Large intestine (tissue), 3 donors: ENCODE results near the gene CYBA. TPM values are rescaled to one million over a fixed set of nuclear protein-coding genes. Genes with fewer than 3 reads are reported as not detected.

Experiments
- DNase-seq, 2 donors: peaks; one replicate each; pipeline versions ENCODE4 v3.0.0 to v3.0.0-alpha.2; 2013
- H3K27ac ChIP-seq: one replicate; pipeline ENCODE4 v1.5.1; 2013; ENCODE audit warnings: low read length
- H3K27me3 ChIP-seq: 2 replicates; pipeline ENCODE4 v1.6.1; 2013; ENCODE audit warnings: low read length; ENCODE audit not compliant: control insufficient read depth, insufficient read depth
- H3K36me3 ChIP-seq: 2 replicates; pipeline ENCODE4 v1.6.1; 2013; ENCODE audit warnings: low read length; ENCODE audit not compliant: control insufficient read depth, insufficient read depth
- H3K4me1 ChIP-seq: one replicate; pipeline ENCODE4 v1.6.1; 2013; ENCODE audit warnings: low read length; ENCODE audit not compliant: control insufficient read depth, insufficient read depth
- H3K4me3 ChIP-seq: one replicate; pipeline ENCODE4 v1.5.1; 2013; ENCODE audit warnings: low read length
- H3K9me3 ChIP-seq: one replicate; pipeline ENCODE4 v1.6.1; 2013; ENCODE audit warnings: mild to moderate bottlenecking, low read depth, low read length, moderate library complexity; ENCODE audit not compliant: control insufficient read depth
- WGBS: methylation state at CpG from one replicate; pipeline ENCODE4 v1.1.5; 2013; ENCODE audit warnings: low lambda C conversion rate; ENCODE audit not compliant: insufficient coverage; 5-methylcytosine and 5-hydroxymethylcytosine counted together
- polyA plus RNA-seq: library from polyadenylated mRNA; unstranded; fragments of 120-200 nt; gene quantifications from one replicate; pipeline ENCODE4 v1.2.1, GENCODE V29; 2013

The CYBA gene
- polyA plus RNA-seq, 1 donor = 195 TPM

DNA sequence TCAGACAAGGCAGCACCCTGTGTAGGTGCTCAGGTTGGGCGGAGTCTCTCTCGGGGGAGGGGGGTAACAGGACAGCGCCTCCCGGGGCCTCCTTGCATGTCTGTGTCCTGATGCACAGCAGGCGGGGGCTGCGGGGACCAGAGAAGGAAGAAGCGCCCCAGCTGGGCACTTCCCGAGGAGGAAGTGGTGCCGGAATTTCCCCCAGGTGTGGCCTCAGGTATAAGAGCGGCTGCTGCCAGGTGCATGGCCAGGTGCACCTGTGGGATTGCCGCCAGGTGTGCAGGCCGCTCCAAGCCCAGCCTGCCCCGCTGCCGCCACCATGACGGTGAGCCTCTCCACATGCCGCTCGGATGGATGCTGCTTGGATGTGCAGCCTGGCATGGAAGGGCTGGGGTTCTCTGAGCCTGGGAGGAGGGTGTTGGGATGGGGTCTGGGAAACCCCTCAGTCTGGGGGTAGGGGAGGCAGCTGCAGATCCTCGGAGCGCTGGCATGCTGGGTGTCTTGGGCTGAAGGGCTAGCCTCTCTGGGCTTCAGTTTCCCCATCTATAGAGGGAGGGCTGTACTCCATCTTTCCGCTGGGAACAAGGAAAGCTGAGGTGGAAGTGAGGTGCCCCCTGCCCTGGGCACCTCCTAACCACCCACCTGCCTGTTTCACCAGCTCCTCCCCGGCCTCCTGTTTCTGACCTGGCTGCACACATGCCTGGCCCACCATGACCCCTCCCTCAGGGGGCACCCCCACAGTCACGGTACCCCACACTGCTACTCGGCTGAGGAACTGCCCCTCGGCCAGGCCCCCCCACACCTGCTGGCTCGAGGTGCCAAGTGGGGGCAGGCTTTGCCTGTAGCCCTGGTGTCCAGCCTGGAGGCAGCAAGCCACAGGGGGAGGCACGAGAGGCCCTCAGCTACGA lies 12.3 kb downstream of the CYBA start, which contains the start of gene IL17C:
TSS of gene IL17C (plus strand) at position 250 of the 908 bp plus-strand sequence. CDS start at position 320, 70 bp downstream.
- H3K9me3 ChIP-seq = peaks cover 13% of the 10 kb centered on the region
- no peak within 1 kb of the TSS for H3K27ac ChIP-seq
- WGBS = no CpG with 5 or more reads among the region's 27 CpGs
- peaks cover 4% of the 10 kb centered on the region for H3K36me3 ChIP-seq
- peaks cover 54% of the 10 kb centered on the region for H3K27me3 ChIP-seq
- peak; percentile 64 to 75 for DNase-seq
- H3K4me3 ChIP-seq = no peak within 1 kb of the TSS
- H3K4me1 ChIP-seq = peaks cover 24% of the 10 kb centered on the region

DNA sequence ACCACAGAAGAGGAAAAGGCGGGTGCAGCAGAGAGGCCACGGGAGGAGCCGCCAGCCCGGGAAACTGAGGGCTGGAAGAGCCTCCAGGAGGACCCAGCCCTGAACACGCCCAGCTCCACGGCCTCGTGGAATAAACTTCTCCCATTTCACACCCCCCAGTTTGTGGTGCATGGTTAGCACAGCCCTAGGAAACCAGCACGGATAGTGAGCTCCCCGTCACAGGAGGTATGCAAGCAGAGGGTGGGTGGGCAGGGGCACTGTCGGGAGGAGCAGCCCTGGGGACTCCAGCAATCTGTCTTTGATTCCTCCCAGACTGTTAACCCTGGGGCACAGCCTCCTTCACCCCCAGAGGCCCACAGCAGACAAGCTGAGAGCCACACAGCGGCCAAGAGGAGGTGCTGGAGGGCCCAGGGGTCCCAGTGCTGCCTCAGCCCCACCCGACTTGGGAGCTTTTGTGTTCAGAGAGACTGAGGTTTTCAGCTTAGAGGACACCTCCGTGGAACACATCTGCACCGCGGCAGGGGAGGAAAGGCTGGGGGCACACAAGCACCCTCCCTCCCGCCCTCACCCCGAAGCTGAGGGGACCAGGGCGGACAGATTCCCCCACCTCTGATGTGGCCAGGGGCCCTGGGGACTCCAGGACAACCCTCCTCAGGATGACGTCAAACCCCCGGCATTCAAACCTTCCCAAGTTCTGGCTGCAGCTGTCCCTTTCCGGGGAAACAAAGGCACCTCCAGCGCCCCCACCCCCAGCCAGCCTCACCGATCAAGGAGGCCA lies 14.2 kb downstream of the CYBA start:
- Histone ChIP-seq H3K36me3 (peaks cover 11% of the 10 kb centered on the region), H3K4me3 (no peak overlapping the region), H3K27ac (no peak overlapping the region), H3K4me1 (peaks cover 24% of the 10 kb centered on the region), H3K9me3 (peaks cover 11% of the 10 kb centered on the region), H3K27me3 (peaks cover 54% of the 10 kb centered on the region)
- no CpG with 5 or more reads among the region's 23 CpGs for WGBS
- no peak for DNase-seq

DNA sequence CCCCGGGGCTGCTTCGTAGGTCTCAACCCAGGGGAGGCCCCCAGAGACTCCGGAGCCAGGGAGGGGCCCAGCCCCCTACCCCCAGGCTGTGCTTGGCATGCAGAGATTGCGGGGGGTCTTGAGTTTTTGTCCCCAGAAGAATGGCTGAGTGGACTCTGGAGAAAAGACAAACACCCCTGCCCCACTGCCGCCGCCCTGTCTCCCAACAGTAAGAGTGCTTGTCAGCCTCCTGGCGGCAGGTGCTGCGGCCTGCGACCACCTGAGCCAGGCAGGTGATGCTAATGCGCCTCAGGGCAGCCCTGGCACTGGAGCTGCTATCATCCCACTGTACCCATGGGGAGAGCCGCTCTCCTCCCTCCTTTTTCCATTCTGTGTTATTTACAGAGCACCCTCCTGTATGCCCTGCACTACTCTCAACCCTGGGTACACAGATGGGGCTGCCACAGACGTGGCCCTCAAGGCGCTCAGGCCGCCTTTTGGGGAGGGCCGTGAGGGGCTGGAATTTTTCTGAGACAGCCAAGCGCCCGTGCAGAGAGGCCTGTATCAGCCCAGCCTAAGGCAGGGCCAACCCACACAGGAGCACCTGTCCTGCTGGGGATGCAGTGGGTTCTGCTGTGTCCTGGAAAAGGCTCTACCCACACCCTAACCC lies 15.1 kb downstream of the CYBA start:
- Histone ChIP-seq H3K4me1 (peaks cover 24% of the 10 kb centered on the region), H3K36me3 (peaks cover 19% of the 10 kb centered on the region), H3K4me3 (no peak overlapping the region), H3K9me3 (peaks cover 11% of the 10 kb centered on the region), H3K27ac (no peak overlapping the region), H3K27me3 (peaks cover 53% of the 10 kb centered on the region)
- DNase-seq = no peak
- WGBS = no CpG with 5 or more reads among the region's 17 CpGs

DNA sequence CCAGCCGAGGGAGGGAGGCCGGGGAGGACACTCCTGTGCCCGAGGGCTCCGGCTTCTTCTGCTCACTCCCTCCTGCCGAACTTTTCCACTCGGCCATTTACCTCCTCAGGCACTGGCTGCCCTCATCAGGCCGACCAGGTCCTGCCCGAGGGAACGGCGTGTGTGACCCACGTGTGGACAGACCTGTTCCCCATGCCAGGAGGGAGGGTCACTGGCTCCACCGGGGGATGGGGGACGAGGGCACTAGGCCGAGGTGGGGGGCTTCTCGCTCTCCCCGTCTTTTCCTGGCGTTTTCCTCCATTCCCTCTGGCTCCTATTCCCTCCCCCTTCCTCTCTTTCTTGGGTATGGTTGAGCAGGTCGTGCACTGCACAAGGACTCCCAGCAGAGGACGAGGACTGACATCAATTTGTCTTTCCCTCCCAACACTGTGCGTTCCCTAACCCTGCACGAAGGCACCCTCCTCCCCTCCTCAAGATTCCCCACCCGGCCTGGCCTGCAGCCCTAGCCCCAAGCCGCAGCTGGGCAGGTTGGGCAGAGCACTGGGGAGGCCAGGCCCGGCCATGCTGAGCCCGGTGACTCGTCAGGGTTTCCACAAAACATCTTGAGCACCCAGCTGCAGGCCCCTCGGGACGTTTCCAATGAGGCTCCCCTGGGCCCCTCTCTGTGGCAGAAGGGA lies 15.7 kb downstream of the CYBA start:
- Histone ChIP-seq H3K4me1 (peaks cover 24% of the 10 kb centered on the region), H3K27me3 (peaks cover 46% of the 10 kb centered on the region), H3K4me3 (no peak overlapping the region), H3K36me3 (peaks cover 24% of the 10 kb centered on the region), H3K27ac (no peak overlapping the region), H3K9me3 (peaks cover 11% of the 10 kb centered on the region)
- no CpG with 5 or more reads among the region's 28 CpGs for WGBS
- no peak for DNase-seq

DNA sequence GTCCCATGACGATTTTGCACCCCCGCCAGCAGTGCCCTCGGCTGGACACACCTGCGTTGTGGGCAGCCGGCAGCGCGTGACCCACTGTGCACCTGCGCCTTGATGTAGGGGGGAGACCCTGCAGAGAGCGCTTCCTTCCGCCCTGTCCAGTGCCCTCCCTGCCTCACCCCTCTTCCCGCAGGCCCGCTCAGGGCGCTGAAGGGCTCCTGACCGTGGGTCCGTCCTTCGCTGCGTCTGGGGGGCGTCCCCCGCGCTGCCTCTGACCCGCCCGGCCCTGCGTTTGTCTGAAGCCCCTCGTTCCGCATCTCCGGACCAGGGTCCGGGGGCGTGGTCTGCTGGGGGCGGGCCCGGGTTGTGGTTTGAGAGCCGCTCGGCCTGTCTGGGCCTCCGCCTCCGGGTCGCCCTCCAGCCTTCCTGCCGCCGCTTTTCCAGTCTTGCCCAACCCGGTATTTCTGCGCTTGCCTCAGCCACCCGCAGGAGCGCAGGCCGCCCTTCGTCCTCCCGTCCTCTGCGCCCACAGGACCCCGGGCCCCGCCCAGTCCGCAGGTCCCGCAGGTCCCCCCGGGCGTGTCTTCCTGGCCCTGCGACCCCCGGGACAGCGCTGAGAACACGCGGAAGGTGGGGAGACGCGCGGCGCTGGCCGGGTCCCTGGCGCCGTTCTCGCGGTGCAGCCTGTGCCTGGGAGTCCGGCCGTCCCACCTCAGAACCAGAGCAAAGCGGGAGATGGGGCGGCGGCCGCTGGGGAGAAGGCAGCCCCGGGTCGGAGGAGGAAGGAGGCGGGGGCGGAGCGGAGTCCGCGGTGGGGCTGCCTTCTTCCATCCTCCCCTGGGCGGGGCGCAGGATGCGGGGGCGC lies 16.5 kb downstream of the CYBA start:
- Histone ChIP-seq H3K36me3 (peaks cover 32% of the 10 kb centered on the region), H3K4me1 (peaks cover 16% of the 10 kb centered on the region), H3K9me3 (peaks cover 5% of the 10 kb centered on the region), H3K27ac (no peak overlapping the region), H3K4me3 (peak overlapping the region; percentile 18), H3K27me3 (peaks cover 38% of the 10 kb centered on the region)
- no CpG with 5 or more reads among the region's 82 CpGs for WGBS
- peak in 1 of 2 donors; percentile 72 for DNase-seq

DNA sequence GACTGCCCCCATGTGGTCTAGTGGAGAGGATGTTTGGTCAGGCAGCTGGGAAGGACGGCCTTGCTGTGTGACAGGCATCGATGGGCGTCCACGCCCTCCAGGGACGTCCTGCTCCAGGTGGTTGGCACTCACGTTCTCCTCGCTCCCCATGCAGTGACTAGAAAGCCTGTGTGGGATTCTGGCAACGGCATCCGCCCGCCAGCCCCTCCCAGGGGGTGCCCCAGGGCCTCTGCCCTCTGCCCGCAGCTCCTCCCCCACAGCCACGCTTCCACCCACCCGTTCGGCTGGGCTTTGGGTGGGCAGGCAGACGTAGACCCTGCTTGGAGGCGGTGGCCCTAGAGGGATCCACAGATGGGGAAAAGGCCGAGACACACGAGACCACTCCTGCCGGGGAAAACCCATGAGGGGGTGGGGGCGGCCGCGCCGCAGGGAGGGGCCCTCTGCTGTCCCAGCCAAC lies 17.1 kb downstream of the CYBA start:
- H3K27me3 ChIP-seq = peaks cover 32% of the 10 kb centered on the region
- H3K9me3 ChIP-seq = no peaks in the 10 kb centered on the region
- no peak overlapping the region for H3K27ac ChIP-seq
- H3K4me1 ChIP-seq = peaks cover 9% of the 10 kb centered on the region
- no peak overlapping the region for H3K4me3 ChIP-seq
- peaks cover 32% of the 10 kb centered on the region for H3K36me3 ChIP-seq
- no CpG with 5 or more reads among the region's 23 CpGs for WGBS
- DNase-seq = no peak

DNA sequence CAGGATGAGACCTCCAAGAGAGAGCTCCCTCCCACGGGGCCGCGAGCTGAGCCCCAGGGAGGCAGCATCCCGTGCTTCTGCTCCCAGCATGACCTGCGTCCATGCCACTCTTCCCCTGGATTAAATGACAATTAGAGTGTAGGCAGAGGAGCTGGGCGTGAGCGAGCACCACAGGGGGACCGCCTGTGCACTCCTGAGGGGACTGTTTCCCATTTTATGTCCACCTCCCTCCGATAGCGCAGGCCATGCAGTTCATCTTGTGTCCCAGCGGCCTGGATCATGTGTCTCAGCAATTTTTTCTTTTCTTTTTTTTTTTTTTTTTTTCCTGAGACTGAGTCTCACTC lies 18.3 kb downstream of the CYBA start:
- H3K27ac ChIP-seq = no peak overlapping the region
- no peak for DNase-seq
- 100% methylated on average over 2 of the region's 11 CpGs for WGBS
- H3K36me3 ChIP-seq = peaks cover 43% of the 10 kb centered on the region
- peaks cover 22% of the 10 kb centered on the region for H3K27me3 ChIP-seq
- no peaks in the 10 kb centered on the region for H3K9me3 ChIP-seq
- no peak overlapping the region for H3K4me3 ChIP-seq
- peaks cover 7% of the 10 kb centered on the region for H3K4me1 ChIP-seq

DNA sequence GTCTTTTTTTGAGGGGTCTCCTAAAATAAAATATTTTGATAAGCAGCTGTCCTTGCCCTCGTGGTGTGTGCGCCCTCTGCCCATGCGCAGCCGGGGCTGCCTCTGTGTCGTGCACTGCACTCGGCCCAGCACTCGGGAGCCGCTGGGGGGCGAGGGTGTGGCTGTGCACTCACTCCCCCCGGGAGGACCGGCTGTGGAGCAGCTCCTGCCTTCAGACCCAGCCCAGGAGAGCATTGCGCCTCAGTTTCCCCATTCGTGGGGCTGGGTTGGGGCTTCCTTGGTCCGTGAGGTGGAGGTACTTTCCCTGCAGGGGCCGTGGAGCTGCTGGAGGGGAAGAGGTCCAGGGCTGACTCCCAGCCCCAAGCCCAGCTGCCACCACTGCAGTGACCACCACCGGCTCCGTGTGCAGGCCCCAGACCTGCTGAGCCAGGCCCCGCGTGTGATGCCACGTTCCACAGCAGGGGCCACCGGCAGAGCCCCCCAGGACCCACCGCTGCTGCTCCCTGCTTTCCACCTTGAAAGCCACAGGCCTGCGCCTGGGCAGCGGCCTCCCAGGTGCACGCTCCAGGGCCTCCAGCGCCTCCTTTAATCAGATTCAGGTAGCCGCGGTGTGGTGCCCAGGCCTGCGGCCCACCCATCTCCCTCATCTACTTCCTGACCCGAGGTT lies 18.8 kb downstream of the CYBA start:
- Histone ChIP-seq H3K36me3 (peaks cover 48% of the 10 kb centered on the region), H3K4me3 (no peak overlapping the region), H3K4me1 (peaks cover 7% of the 10 kb centered on the region), H3K27me3 (peaks cover 22% of the 10 kb centered on the region), H3K27ac (no peak overlapping the region), H3K9me3 (no peaks in the 10 kb centered on the region)
- no peak for DNase-seq
- no CpG with 5 or more reads among the region's 30 CpGs for WGBS

DNA sequence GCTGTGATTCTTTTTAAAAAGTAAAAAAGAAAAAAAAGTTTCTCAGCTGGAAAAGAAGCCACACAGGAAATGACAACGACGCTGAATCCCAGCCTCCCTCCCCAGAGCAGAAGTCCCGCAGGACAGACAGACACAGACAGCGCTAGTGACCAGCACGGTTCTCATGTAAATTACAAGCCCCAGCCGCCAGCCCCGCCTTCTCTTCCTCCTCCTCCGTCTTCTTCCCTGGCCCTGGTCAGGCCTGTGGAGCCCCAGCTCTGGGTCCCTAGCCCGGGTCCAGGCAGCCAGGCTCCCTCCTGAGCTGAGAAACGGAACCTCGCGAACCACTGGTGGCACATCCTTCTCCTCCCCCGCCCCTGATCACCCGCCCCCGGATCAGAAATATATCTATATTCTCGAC lies 19.5 kb downstream of the CYBA start:
- 90% methylated on average over 1 of the region's 16 CpGs for WGBS
- H3K36me3 ChIP-seq = peaks cover 52% of the 10 kb centered on the region
- H3K9me3 ChIP-seq = no peaks in the 10 kb centered on the region
- no peak for DNase-seq
- no peak overlapping the region for H3K27ac ChIP-seq
- peaks cover 20% of the 10 kb centered on the region for H3K27me3 ChIP-seq
- H3K4me3 ChIP-seq = no peak overlapping the region
- H3K4me1 ChIP-seq = peaks cover 7% of the 10 kb centered on the region
